Coronary artery (tissue), 2 donors: ENCODE results near the gene SP140L.

Experiments used
- DNase-seq: peaks from one replicate; pipeline ENCODE4 v3.0.0-alpha.2; 2017; ENCODE audit warnings: low spot score
- H3K27ac ChIP-seq, 2 donors: fragments of 200-600 bp; sonication (generic); one replicate each; pipeline ENCODE4 v1.5.1; 2016 to 2019
- H3K4me3 ChIP-seq: fragments of 200-600 bp; sonication (generic); 2 replicates; pipeline ENCODE4 v1.5.1; 2016; ENCODE audit warnings: mild to moderate bottlenecking, moderate library complexity
- TF ChIP-seq, protein P1 (sequence below): fragments of 200-600 bp; sonication (generic); IDR thresholded peaks from one replicate; pipeline ENCODE4 v1.5.1; 2019; ENCODE audit warnings: antibody characterized with exemption

Gene SP140L

DNA sequence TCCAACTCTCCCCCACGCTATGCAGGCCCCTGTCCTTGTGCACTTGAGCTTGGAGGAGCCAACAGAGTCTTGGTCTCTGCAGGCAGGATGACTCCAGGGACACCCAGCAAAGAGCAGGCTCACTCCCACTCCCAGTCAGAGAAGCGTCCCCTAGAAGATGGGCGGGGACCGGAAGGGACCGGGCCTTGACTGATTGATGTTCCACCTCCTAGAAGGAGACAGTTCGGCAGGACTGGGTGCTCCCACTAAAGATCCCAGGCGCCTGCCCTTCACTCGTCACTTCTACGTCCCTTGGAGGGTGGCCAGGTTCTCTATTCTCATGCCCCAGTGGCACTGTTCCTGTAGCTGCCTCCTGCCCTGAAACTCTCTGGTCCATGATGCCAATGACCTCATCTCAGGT is 85.9 kb downstream of the SP140L start:
- DNase-seq = no peak
- no peak overlapping the region for H3K27ac ChIP-seq
- TF ChIP-seq, protein P1, sequence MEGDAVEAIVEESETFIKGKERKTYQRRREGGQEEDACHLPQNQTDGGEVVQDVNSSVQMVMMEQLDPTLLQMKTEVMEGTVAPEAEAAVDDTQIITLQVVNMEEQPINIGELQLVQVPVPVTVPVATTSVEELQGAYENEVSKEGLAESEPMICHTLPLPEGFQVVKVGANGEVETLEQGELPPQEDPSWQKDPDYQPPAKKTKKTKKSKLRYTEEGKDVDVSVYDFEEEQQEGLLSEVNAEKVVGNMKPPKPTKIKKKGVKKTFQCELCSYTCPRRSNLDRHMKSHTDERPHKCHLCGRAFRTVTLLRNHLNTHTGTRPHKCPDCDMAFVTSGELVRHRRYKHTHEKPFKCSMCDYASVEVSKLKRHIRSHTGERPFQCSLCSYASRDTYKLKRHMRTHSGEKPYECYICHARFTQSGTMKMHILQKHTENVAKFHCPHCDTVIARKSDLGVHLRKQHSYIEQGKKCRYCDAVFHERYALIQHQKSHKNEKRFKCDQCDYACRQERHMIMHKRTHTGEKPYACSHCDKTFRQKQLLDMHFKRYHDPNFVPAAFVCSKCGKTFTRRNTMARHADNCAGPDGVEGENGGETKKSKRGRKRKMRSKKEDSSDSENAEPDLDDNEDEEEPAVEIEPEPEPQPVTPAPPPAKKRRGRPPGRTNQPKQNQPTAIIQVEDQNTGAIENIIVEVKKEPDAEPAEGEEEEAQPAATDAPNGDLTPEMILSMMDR = no peak
- H3K4me3 ChIP-seq = no peak overlapping the region

DNA sequence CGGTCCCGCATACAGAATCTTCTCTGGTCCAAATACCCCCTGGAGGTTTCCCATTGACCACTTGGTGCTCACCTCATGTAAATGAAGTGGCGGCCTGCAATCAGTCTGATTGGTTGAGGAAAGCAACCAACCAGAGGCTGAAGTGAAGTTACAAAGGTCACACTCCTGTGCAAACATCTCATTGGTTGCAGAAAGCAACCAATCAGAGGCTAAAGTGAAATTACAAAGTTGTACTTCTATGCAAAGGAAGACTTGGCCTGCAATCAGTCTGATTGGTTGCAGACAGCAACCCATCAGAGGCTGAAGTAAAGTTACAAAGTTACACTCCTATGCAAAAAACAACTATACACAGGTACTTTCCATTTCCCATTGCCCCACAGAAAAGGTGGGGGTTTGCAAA is 86.5 kb downstream of the SP140L start:
- TF ChIP-seq, protein P1 = no peak
- no peak overlapping the region for H3K4me3 ChIP-seq
- DNase-seq = no peak
- no peak overlapping the region for H3K27ac ChIP-seq

DNA sequence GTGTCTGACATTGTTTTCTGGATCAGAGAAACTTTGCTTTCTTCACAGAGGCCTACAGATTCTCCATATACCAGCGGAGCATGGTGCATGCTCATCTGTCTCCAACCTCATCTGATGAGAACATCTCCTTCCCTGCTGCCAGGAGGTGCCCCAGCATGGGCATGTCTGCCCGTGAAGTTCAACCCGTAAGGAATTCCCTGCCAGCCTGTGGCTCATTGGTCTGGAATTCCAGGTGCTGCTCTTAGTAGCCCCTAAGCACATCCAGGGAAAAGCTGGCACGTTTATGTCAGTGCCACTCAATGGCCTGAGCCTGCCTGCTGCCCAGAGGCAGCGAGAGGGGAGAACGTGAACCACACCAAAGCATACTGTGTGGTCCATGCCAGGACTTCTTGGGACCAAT is 87.3 kb downstream of the SP140L start:
- H3K4me3 ChIP-seq = no peak overlapping the region
- H3K27ac ChIP-seq = no peak overlapping the region
- TF ChIP-seq, protein P1 = no peak
- no peak for DNase-seq

DNA sequence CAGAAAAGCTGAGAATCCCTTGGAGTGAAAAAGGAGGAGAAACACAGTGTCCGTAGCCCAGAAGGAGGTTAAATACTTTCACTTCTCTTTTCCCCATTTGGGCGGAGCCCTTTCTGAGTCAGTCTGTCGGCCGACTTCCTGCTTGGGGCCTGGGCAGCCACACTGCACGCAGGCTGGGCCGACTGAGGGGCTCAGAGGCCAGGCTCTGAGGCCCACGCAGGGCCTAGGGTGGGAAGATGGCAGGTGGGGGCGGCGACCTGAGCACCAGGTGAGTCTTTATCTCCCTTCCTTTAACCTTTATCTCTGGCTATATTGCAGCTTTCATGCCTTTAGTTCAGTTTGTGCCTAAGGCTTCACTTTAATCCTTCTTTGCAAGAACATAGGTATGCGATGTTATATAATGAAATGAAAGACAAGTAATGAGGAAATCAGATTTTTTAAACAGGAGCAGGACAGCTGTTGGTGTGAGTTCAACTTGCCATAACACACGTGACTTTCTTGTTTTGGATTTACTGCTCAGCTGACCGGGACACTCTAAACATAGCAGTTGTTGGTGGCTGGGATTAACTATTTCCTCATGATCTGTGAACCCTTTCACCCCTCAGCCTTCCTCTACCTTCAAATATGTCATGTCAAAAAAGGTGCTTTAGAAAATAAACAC is 89.2 kb downstream of the SP140L start, which contains the start of gene SP100:
TSS of gene SP100 (plus strand) at position 141 of the 661 bp plus-strand sequence. CDS start at position 237, 96 bp downstream.
- peak; percentile 85 for DNase-seq
- Histone ChIP-seq H3K4me3 (peak within 1 kb of the TSS; percentile 85), H3K27ac (peak within 1 kb of the TSS; percentile 73 to 96)
- TF ChIP-seq, protein P1 = no peak

DNA sequence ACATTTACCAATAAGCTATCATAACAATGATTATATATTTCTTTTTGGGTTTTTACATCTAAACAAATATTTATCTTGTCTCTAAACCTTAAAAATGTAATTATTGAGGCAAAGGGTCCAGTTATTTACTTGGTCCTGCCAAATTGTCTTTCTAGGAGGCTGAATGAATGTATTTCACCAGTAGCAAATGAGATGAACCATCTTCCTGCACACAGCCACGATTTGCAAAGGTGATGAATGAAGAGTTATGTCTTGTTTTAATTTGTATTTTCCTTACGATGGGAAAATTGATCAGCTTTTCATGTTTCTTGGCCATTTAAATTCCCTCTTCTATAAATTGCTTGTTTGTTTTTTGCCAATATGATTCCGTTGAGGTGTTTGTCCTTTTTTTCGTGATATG is 90.4 kb downstream of the SP140L start:
- DNase-seq = no peak
- Histone ChIP-seq H3K27ac (no peak overlapping the region), H3K4me3 (peak overlapping the region; percentile 85)
- TF ChIP-seq, protein P1 = no peak

DNA sequence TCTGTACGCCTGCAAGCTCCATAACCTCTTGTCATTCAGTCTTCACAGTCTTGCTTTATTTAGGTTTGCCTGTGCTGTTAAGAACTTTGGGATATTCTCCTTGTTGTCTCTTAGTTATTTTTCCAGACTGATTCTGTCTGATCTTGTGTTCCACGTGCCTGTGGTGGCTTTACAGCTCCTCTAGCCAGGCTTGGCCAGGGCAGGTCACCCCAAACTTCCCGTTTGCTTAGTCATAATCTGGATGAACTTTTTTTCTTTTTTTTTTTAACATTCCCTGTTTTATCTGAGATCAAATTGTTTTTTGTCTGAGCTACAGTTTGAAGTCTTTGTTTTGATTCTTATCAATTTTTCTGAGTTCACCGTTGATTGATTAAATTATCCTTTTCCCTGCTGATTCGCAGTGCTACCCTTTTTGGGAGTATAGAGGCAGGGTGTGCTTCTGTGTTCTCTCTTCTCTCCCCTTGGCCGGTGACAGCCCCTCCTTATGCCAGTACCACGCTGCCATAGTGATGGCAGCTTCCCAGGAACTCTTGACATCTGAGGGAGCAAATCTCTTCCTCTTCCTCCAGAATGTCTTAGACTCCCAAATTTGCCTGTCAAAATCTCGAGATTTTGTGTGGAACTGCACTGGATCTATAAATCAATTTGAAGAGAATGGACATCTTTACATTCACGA is 91.5 kb downstream of the SP140L start:
- Histone ChIP-seq H3K27ac (peak overlapping the region in 1 of 2 donors; percentile 58), H3K4me3 (peak overlapping the region; percentile 85)
- DNase-seq = no peak
- TF ChIP-seq, protein P1 = no peak

DNA sequence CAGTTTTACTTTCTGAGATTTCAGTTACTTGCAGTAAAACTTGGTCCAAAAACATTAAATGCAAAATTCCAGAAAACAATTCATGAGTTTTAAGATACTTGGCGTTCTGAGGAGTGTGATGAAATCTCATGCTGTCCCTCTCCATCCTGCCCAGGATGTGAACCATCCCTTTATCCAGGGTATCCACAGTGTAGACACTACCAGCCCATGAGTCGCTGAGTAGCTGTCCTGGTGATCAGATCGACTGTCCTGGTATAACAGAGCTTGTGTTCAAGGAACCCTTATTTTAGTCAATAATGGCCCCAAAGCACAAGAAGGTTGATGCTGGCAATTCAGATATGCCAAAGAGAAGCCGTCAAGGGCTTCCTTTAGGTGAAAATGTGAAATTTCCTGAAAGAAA is 92.2 kb downstream of the SP140L start:
- DNase-seq = no peak
- Histone ChIP-seq H3K4me3 (peak overlapping the region; percentile 85), H3K27ac (peak overlapping the region in 1 of 2 donors; percentile 58)
- TF ChIP-seq, protein P1 = no peak
